M059J (cell line): Measurements from ENCODE around the gene CNTNAP2. TPM values are rescaled to one million over a fixed set of nuclear protein-coding genes. Genes with fewer than 3 reads are reported as not detected.
"Not testable (repeated sequence)": the region's sequence is repeated elsewhere in the genome, so short reads cannot be mapped to it uniquely, and the experiment has no call there.

Experiments used
- DNase-seq: peaks from one replicate; pipeline ENCODE4 v3.0.0-alpha.2; 2012; ENCODE audit warnings: low read depth
- total RNA-seq: library from RNA; depleted of rRNA; stranded (reverse); fragments of >200 nt; shearing (Covaris generic); gene quantifications from 2 replicates; pipeline ENCODE4 v1.2.3, GENCODE V29; 2014

The CNTNAP2 gene
- total RNA-seq, 1 experiment from 2014 or later: not detected

DNA sequence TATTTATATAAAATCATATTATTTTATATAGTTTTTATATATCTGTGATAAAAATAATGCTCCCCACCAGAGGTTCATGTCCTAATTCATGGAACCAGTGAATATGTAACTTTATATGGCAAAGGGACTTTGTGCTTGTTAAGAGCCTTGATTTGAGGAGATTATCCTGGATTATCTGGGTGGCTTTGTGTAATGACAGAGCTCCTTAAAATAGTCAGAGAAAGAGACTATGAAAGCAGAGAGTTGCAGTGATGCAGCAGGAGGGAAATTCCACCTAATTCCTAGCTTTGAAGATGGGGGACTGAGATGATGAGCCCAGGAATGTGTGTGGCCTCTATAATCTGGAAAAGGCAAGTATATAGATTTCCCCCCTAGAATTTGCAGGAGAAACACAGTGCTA is 1439.7 kb downstream of the CNTNAP2 start:
- no peak for DNase-seq

DNA sequence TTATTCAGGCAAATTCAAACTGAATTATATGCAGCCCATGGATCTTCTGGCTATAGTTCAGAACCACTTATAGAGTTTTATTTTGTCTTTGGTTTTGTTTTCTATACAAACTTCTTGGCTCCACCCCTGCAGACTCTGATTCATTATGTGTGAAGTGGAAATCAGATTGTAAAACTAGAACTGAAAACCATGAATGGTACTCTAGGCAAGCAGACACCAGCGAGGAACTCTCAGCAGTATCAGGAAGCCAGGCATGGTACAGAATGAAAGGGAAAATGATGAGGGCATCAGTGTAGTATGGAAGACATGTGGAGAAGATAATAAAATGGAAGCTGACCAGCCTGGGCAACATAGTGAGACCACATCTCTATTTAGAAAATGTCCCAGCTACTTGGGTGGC is 1447.1 kb downstream of the CNTNAP2 start:
- DNase-seq: no peak

DNA sequence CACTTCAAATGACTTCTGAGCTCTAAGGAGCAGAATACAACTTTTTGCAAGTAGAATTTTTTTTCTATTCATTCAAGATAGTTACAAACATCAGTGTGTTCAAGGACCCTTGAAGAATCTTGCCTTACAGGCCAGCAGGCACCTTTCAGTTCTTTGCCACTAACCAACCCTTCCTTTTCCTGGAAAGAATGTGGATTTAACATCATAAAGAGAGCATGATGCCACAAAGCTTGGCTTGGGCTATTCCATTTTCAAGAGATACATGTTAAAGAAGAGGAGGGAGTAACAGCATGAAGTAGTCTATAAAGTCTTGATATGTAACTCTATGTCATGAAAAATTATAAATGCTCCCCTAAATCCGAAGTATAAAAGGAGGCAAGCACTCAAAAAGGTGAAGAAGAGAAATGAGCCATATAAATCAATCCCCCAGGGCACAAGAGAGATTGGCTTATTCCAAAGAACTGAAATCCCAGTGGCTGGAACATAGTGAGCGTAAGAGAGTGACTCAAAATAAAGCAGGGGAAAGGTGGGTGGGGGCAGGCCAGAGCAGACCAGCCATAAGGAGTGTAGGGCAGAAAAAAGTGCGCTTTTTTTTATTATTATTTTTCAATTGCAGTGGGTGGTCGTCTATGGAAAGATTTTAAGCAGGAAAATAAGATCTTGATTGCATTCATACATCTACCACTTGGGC is 1448.3 kb downstream of the CNTNAP2 start:
- DNase-seq: no peak

GRCh38 chr7:147567043-147567442 is 1450.4 kb downstream of the CNTNAP2 start:
- DNase-seq: no peak

GRCh38 chr7:147569116-147569913 is 1452.7 kb downstream of the CNTNAP2 start:
- DNase-seq: no peak

- no peak for DNase-seq
These were observed 1453.8 kb downstream of the CNTNAP2 start for GRCh38 chr7:147570390-147570789.

DNA sequence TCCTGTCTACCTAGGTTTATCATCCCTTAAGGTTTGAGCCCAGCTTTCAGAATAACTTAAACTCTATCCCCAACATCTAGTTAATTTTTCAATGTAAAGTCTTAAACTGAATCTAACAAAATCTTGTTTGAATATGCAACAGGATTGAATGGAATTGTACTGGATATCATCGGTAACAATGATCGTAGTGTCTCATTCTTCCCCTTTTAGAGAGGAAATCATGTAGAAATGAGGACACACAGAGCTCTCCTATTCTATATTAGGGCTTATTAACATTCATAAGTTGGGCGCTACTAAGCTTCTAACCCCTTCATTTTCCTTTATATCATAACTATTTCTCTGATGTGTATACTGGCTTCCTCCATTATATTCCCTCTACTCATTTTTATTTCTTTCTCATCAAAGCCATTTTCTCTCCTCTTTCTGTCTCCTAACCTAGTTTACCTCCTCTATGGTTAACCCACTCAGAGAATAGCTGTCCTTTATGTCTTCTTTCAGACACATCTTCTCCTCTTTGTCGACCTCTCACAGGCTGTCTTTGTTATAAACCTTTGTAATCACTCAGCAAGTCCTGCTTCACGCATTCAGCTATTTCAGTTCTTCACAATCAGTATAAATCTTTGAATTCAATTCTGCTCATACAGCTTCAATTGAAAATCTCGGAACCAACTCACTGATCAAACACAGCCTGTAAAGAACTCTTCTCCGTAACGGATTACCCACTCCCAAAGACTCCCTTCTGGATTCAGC is 1455.0 kb downstream of the CNTNAP2 start:
- no peak for DNase-seq

GRCh38 chr7:147578196-147578595 is 1461.6 kb downstream of the CNTNAP2 start:
- no peak for DNase-seq

GRCh38 chr7:147579148-147579547 is 1462.5 kb downstream of the CNTNAP2 start:
- DNase-seq: no peak

GRCh38 chr7:147584771-147585193 is 1468.2 kb downstream of the CNTNAP2 start:
- DNase-seq: no peak

GRCh38 chr7:147586110-147586509 is 1469.5 kb downstream of the CNTNAP2 start:
- no peak for DNase-seq

DNA sequence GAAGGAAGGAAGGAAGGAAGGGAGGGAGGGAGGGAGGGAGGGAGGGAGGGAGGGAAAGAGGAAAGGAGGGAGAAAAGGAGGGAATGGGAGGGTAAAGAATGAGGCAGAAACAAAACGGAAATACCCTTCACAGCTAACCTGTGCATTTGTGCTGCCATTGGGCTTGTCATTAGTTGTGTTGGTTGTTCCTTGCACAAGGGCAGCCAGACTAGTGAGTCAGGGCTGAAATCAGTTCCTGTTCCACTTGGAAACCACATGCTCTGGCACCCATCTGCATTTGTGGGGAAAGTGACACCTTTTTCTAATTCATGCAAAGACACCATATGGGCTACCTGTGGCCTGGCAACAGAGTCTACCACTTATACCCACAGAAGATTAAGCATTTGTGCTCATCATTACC is 1469.9 kb downstream of the CNTNAP2 start:
- no peak for DNase-seq

DNA sequence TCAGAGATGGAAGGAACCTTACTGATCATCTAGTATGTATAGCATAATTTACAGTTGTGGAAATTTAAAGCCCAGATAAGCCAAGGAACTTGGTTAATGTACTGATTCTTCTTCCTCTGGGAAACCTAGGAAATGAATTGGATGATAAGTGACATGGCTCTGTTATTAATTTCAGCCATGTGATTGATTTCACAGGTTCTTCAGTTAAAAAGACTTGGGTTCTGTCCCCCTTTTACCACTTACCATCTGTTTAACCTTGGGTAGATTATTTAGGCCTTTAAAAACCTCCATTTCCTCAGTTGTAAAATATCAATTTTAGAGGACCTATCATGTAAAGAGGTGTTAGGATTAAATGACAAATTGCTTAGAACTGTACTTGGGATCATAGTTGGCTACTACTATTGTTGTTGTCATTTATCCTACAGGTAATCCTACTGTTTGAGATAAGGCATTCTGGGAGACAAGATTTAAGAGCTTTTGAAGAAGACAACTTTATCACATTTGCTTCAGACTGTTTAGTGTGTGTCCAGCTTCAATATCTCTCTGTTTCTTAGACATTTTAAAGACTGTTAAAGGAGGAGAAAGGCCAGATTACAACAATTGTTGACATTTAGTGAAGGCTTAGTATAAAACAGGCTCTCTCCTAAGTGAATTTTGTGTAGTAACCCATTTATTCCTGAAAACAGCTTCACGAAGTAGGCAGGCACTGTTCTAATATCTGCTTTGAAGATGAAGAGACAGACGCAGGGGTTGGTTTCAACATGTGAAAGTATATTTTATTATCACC is 1476.9 kb downstream of the CNTNAP2 start:
- DNase-seq: no peak

DNA sequence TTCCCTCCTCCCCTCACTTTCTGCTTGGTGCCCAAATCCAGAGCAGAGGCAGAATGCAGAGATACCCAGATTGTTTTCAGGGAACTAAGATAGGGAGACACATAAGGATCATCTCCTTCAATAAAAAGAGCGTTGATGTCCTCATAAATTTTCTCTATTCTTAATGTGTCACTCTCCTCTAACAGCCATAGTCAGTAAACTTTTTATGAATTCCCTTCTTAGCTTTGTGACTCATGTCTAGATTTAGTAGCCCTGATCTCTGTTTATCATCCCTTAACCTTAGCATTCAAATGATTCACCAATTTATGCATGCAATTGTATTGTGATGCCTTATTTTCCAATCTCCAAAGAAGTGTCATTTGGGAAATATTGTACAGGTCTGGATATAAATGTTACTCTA is 1478.4 kb downstream of the CNTNAP2 start:
- DNase-seq: no peak

- not testable (repeated sequence) for DNase-seq
These were observed 1482.1 kb downstream of the CNTNAP2 start for GRCh38 chr7:147598687-147599086.

DNA sequence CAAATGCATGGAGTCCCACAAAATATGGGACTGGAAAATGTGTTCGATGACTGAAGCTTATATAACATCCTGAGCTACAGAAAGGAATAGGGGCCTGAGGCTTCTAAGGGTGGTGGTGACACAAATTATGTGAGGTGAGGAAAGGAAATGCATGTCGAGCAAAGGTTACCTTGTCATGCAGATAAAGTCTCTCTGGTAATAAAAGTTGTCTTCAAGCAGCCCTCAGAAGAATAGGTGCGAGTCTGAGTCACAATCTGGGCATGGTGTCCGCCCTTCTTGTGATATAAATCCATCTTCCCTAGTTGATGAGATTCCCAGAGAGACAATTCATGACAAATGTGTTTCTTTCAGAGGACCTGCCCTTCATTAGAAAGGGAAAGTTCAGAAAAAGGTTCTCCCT is 1488.7 kb downstream of the CNTNAP2 start:
- no peak for DNase-seq

DNA sequence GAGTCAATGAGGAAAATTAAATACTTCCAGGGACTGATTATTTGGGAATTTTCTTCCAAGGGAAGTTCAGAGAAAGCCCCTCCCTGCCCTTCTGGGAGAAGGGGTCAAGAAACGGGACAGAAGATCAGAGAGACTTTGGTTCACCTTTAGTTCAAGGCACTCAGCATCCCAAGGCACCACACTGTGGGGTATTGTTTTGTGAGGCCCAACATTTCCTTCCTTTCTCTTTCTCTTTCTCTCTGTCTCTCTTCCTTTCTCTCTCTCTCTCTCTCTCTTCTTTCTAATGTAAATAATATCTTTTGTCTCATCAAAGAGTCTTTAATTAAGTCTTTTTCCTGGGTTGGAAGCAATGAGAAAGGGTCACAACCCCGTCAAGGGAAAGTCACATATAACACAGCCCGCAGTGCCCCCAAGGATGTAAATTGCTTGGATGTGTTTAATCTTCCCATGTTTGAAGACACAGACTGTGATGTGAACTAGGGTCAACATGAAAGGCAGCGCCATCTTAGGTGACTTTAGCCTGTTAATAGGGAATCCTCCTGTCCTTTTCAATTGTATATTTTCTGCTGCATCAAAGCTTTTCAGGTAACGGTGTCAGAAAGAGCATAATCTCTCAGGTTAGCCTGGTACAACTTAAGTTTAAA is 1490.7 kb downstream of the CNTNAP2 start:
- no peak for DNase-seq

DNA sequence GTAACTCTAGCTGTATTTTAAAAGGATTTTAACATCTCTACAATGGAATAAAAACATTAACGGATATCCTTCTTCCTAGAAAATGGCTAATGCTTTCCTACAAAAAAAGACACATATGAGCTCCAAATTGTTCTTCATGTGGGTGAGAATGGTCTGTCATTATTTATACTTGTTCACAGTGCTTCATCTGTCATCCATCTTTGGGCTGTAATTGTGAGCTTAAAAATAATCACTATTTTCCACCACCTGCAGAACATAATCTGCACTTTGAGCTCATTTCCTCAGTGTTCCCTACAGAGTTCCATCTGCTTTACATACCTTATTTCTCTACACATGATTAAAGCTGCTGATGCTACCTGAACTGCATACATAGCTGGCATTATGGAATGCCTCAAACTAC is 1494.8 kb downstream of the CNTNAP2 start:
- DNase-seq: no peak

DNA sequence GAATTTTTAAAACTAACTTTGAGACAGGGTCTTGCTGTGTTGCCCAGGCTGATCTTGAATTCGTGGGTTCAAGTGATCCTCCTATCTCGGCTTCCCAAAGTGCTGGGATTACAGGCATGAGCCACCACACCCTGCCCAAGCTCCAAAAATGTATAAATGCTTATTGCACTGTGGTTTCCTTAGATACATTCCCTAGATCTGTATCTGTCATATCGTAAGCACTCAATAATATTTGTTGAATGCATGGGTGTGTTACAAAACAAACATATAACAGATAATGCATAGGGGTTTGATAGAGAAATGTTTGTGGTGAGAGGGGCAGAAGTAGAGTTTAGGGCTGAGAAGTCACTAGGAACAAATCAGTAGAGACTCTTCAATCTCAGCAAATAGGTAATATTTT is 1518.7 kb downstream of the CNTNAP2 start:
- no peak for DNase-seq

DNA sequence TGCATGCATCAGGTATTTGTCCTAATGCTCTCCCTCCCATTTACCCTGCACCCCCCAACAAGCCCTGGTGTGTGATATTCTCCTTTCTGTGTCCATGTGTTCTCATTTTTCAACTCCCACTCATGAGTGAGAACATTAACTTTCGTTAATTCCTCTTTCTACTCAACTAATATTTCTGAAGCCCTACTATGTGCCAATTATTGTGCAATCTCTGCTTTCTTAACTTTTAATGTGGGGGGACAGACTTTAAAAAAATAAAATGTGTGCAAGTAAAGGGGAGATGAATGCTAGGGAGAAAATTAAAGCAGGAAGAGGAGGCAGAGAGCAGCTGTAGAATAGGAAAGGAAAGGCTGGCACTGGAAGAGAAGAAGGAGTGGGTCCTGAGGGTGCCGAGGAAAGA is 1520.0 kb downstream of the CNTNAP2 start:
- no peak for DNase-seq

- DNase-seq: no peak
These were observed 1522.0 kb downstream of the CNTNAP2 start for GRCh38 chr7:147638566-147638965.
